Activated B cell treated with CpG ODN at 0.5 μM for 24 hours (primary cell): ENCODE measurements around the gene CAPN8. TPM values are rescaled to one million over a fixed set of nuclear protein-coding genes. Genes with fewer than 3 reads are reported as not detected.

Experiments
- ATAC-seq: fragments of 200-7000 bp; cut with Tn5 transposase; one replicate; pipeline ENCODE4 v1.10.0; 2021; ENCODE audit warnings: low read depth, mild to moderate bottlenecking, moderate library complexity
- CTCF ChIA-PET: fragments of 350-600 bp; sonication (Branson Sonifier 250); formaldehyde crosslinking; loops from one replicate; lab custom pipeline; 2021; ENCODE audit warnings: antibody characterized with exemption; lab: Charles Lee
- POLR2A ChIA-PET: fragments of 350-600 bp; sonication (Branson Sonifier 250); formaldehyde crosslinking; loops from one replicate; lab custom pipeline; 2021; ENCODE audit warnings: antibody characterized with exemption; lab: Charles Lee
- DNase-seq: peaks from one replicate; pipeline ENCODE4 v3.0.0; 2022
- H3K27ac Mint-ChIP-seq: one replicate; pipeline ENCODE4 v1.8.0; 2020; ENCODE audit warnings: mixed read lengths
- H3K27me3 Mint-ChIP-seq: one replicate; pipeline ENCODE4 v1.8.0; 2021; ENCODE audit warnings: mixed read lengths
- H3K36me3 Mint-ChIP-seq: one replicate; pipeline ENCODE4 v1.8.0; 2021; ENCODE audit warnings: low read depth, mixed read lengths
- H3K4me1 Mint-ChIP-seq: one replicate; pipeline ENCODE4 v1.8.0; 2021; ENCODE audit warnings: mixed read lengths
- H3K4me3 Mint-ChIP-seq: one replicate; pipeline ENCODE4 v1.8.0; 2020; ENCODE audit warnings: mild to moderate bottlenecking, mixed read lengths
- H3K9me3 Mint-ChIP-seq: one replicate; pipeline ENCODE4 v1.8.0; 2020; ENCODE audit warnings: mixed read lengths
- CTCF ChIP-seq: fragments of 200-600 bp; IDR thresholded peaks from one replicate; pipeline ENCODE4 v1.8.0; 2022; ENCODE audit warnings: antibody characterized with exemption, mild to moderate bottlenecking
- intact Hi-C: fragments of 100-400 bp; cut with micrococcal nuclease; formaldehyde crosslinking; loops from one replicate; pipeline ENCODE4 v1.15.1; 2024
- total RNA-seq: library from RNA; stranded (reverse); gene quantifications from 2 replicates; pipeline ENCODE4 v1.2.3, GENCODE V29; 2022

CAPN8 gene
- total RNA-seq, 1 donor from 2014 or later, result not detected

- CTCF ChIA-PET, result no interaction called here
- intact Hi-C loops, result no loop called here
- POLR2A ChIA-PET, result no interaction called here
Measured at GRCh38 chr1:223631956-223632355, 33.5 kb downstream of the CAPN8 start.

DNA sequence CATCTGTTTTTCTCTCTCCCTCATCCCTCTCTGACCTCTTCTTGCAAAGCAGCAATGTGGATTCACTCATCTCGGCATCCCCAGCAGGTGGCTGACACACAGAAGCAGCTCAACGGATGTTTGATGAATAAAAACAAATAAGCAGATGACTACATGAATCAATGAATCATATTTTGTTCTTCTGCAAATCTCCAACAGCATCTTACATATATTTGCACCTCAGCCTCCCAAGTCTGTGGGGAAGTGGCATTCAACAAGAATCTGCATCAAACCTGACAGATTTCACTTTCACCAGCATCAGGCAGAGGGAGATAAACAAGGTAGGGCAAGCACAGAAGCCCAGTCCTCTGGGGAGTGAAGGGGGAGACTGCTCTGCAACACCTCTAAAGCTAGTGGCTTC lies 34.0 kb downstream of the CAPN8 start:
- DNase-seq (no peak), ATAC-seq (no peak)
- Mint-ChIP-seq H3K27ac (no peak overlapping the region), H3K9me3 (peaks cover 6% of the 10 kb centered on the region), H3K4me3 (no peak overlapping the region), H3K27me3 (peaks cover 6% of the 10 kb centered on the region), H3K4me1 (no peaks in the 10 kb centered on the region), H3K36me3 (no peaks in the 10 kb centered on the region)
- ChIA-PET CTCF (no interaction called here), POLR2A (no interaction called here)
- TF ChIP-seq CTCF, result no peak
- intact Hi-C loops, result no loop called here

More at GRCh38 chr1:223631956-223632355, 33.5 kb downstream of the CAPN8 start:
- H3K27ac Mint-ChIP-seq, result no peak overlapping the region
- H3K9me3 Mint-ChIP-seq, result peaks cover 6% of the 10 kb centered on the region
- H3K27me3 Mint-ChIP-seq, result peaks cover 9% of the 10 kb centered on the region
- TF ChIP-seq CTCF, result no peak
- no peaks in the 10 kb centered on the region for H3K4me1 Mint-ChIP-seq
- no peak for ATAC-seq
- no peak for DNase-seq
- H3K36me3 Mint-ChIP-seq, result no peaks in the 10 kb centered on the region
- no peak overlapping the region for H3K4me3 Mint-ChIP-seq

GRCh38 chr1:223629126-223629457 lies 36.4 kb downstream of the CAPN8 start:
- CTCF ChIA-PET, result interaction anchor here (1.0 kb wide), 1 partner anchor 495 kb away, joined by 6 read pairs; no protein-coding TSS in a partner anchor
- intact Hi-C loops, result no loop called here
- POLR2A ChIA-PET, result no interaction called here
- ATAC-seq, result no peak
- no peak for TF ChIP-seq CTCF
- DNase-seq, result no peak
- Mint-ChIP-seq H3K4me1 (no peaks in the 10 kb centered on the region), H3K4me3 (no peak overlapping the region), H3K27me3 (peaks cover 6% of the 10 kb centered on the region), H3K27ac (no peak overlapping the region), H3K36me3 (no peaks in the 10 kb centered on the region), H3K9me3 (peaks cover 5% of the 10 kb centered on the region)

GRCh38 chr1:223628233-223629125 lies 37.0 kb downstream of the CAPN8 start:
- DNase-seq, result no peak
- intact Hi-C loops, result no loop called here
- ATAC-seq, result no peak
- no peak overlapping the region for H3K4me3 Mint-ChIP-seq
- TF ChIP-seq CTCF, result no peak
- no peaks in the 10 kb centered on the region for H3K4me1 Mint-ChIP-seq
- POLR2A ChIA-PET, result no interaction called here
- no peaks in the 10 kb centered on the region for H3K9me3 Mint-ChIP-seq
- CTCF ChIA-PET, result interaction anchor here (1.0 kb wide), 1 partner anchor 495 kb away, joined by 6 read pairs; no protein-coding TSS in a partner anchor
- H3K36me3 Mint-ChIP-seq, result no peaks in the 10 kb centered on the region
- H3K27me3 Mint-ChIP-seq, result peaks cover 2% of the 10 kb centered on the region
- no peak overlapping the region for H3K27ac Mint-ChIP-seq

- Mint-ChIP-seq H3K27me3 (no peaks in the 10 kb centered on the region), H3K27ac (no peak overlapping the region), H3K9me3 (no peaks in the 10 kb centered on the region), H3K4me3 (no peak overlapping the region), H3K36me3 (no peaks in the 10 kb centered on the region), H3K4me1 (no peaks in the 10 kb centered on the region)
- intact Hi-C loops, result no loop called here
- TF ChIP-seq CTCF, result no peak
- no peak for DNase-seq
- CTCF ChIA-PET, result no interaction called here
- ATAC-seq, result no peak
- POLR2A ChIA-PET, result no interaction called here
Measured at GRCh38 chr1:223622132-223622842, 43.2 kb downstream of the CAPN8 start.
